IMR-90 (cell line): ENCODE measurements around the gene CHST3.

Source experiments
- CEBPB ChIP-seq: IDR thresholded peaks from 2 replicates; pipeline ENCODE4 v1.6.1; 2012; ENCODE audit warnings: low read depth, low read length, improper control_type of control experiment
- POLR2A ChIP-seq: IDR thresholded peaks from 2 replicates; pipeline ENCODE4 v1.6.1; 2012; ENCODE audit warnings: mild to moderate bottlenecking, low read depth, low read length
- RAD21 ChIP-seq: IDR thresholded peaks from 2 replicates; pipeline ENCODE4 v1.6.1; 2012; ENCODE audit warnings: low read length, improper control_type of control experiment
- TF ChIP-seq, protein P1 (sequence below): conservative IDR thresholded peaks from 2 replicates; pipeline ENCODE4 v1.5.1; 2012; ENCODE audit warnings: mild to moderate bottlenecking, low read depth, low read length, improper control_type of control experiment

DNA sequence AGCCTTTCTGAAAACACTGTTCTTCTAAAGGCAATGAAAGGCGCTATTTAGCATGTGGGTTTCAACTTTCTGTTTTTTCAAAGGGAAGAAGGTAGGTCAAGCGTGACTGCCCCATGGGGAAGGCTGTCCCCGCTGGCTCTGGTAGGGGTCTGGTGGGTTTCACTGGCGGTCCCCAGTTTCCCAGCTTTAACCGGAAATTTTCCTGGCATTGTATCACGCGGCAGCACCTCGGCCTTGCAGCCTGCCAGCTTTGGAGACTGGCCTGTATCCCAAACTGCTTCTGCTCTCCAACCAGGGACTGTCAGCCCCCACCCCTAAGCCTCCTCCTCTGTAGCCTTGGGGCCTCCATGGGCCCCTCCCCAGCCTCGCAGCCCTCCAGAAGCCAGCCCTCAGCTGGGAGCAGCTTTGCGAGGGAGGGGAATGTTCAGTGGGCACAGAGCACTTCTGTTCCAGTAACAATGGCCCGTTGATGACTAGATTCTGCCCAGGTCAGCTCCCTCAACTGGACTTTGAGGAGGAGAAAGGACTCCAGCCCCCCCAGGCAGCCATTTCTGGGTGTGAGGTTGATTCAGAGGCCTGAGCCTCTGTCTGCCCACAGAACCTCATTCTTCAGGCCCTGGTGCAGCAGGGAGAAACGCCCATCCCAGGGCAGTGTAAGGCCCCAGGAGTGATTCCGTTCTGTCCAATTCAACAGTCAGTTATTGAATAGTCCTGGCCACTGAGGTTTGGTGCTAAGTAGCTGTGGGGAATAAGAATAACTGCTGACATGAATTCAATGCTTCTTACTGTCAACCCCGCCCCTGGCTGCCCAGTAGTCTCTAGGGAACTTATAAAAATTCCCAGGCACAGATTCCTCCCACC is 17.1 kb downstream of the CHST3 start:
- TF ChIP-seq, protein P1, sequence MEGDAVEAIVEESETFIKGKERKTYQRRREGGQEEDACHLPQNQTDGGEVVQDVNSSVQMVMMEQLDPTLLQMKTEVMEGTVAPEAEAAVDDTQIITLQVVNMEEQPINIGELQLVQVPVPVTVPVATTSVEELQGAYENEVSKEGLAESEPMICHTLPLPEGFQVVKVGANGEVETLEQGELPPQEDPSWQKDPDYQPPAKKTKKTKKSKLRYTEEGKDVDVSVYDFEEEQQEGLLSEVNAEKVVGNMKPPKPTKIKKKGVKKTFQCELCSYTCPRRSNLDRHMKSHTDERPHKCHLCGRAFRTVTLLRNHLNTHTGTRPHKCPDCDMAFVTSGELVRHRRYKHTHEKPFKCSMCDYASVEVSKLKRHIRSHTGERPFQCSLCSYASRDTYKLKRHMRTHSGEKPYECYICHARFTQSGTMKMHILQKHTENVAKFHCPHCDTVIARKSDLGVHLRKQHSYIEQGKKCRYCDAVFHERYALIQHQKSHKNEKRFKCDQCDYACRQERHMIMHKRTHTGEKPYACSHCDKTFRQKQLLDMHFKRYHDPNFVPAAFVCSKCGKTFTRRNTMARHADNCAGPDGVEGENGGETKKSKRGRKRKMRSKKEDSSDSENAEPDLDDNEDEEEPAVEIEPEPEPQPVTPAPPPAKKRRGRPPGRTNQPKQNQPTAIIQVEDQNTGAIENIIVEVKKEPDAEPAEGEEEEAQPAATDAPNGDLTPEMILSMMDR: no peak
- TF ChIP-seq POLR2A (no peak), CEBPB (no peak), RAD21 (no peak)
